H1 (cell line): ENCODE data around the gene CRIP1.

Experiments used
- EZH2 ChIP-seq: fragments of 200-600 bp; sonication (generic); IDR thresholded peaks from 2 replicates; pipeline ENCODE4 v1.7.1; 2012; ENCODE audit warnings: low read depth, mild to moderate bottlenecking, moderate library complexity, low read length, inconsistent platforms; ENCODE audit not compliant: severe bottlenecking
- KDM1A ChIP-seq: fragments of 200-600, 300-600 bp; sonication (generic); IDR thresholded peaks from 2 replicates; pipeline ENCODE4 v1.7.1; 2016; ENCODE audit warnings: mild to moderate bottlenecking, low read length, borderline replicate concordance
- NANOG ChIP-seq: IDR thresholded peaks from 2 replicates; pipeline ENCODE4 v1.6.1; 2011; ENCODE audit warnings: low read length, low read depth, mild to moderate bottlenecking, inconsistent platforms; ENCODE audit not compliant: insufficient read depth, poor library complexity, severe bottlenecking
- POLR2A ChIP-seq, 2 experiments: IDR thresholded peaks; 1 replicate in 1 of 2; 2 replicates in 1 of 2; pipeline ENCODE4 v1.6.1; 2011; ENCODE audit warnings: low read depth in 2 of 2, low read length in 2 of 2, mild to moderate bottlenecking in 2 of 2; ENCODE audit errors: control extremely low read depth in 1 of 2
- TCF12 ChIP-seq: IDR thresholded peaks from 2 replicates; pipeline ENCODE4 v1.6.1; 2011; ENCODE audit warnings: low read depth, mild to moderate bottlenecking, low read length
- TEAD4 ChIP-seq: IDR thresholded peaks from 2 replicates; pipeline ENCODE4 v1.6.1; 2012; ENCODE audit warnings: low read depth, low read length, inconsistent platforms, mixed read lengths
- TF ChIP-seq, protein P1 (sequence below), 3 experiments: IDR thresholded peaks; 1 replicate in 2 of 3; 2 replicates in 1 of 3; pipeline versions ENCODE4 v1.5.1 to v1.6.1; 2011; ENCODE audit warnings: low read length in 3 of 3, mild to moderate bottlenecking in 3 of 3, inconsistent platforms in 2 of 3, low read depth in 1 of 3, moderate library complexity in 1 of 3; ENCODE audit not compliant: insufficient read depth in 1 of 3; ENCODE audit errors: control extremely low read depth in 1 of 3
- TF ChIP-seq, protein P2 (sequence below): IDR thresholded peaks from 2 replicates; pipeline ENCODE4 v1.6.1; 2011; ENCODE audit warnings: low read length, improper control_type of control experiment

DNA sequence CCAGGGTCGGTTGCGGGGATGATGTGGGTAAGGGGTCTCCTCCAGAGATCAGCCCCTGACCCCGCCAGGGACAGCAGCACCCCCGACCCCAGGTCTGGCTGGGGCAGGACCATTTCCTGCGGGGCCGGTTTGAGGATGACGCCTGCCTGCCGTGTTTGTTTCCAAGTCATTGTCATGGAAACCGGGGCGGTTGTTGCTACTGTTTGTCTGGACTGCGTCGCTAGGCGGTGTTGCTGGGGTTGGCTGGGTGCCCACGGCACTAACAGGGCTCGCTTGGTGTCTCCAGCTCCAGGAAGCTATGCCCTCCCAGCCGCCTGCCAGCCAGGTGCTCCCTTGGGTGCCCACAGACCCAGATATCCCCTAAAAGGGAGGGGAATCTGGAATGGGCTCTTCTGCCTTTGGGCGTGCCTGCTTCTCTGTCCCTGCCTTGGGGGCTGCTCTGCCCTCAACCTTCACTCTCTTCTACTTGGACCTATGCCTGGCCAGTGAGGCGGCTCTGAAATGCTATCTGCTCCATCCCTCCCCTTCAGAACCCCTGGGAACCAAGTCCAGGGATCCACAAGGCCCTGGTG is 4.7 kb upstream of the CRIP1 start:
- TF ChIP-seq NANOG (no peak), EZH2 (no peak), TEAD4 (no peak), KDM1A (no peak), TCF12 (no peak), POLR2A (IDR thresholded peaks at IDR 0.05; ENCODE audit: control extremely low read depth in 1 of 2, low read depth in 2 of 2, low read length in 2 of 2) (peak in 1 of 2 experiments; percentile 20; a peak in 2 of 3 replicates)
- TF ChIP-seq, protein P1, sequence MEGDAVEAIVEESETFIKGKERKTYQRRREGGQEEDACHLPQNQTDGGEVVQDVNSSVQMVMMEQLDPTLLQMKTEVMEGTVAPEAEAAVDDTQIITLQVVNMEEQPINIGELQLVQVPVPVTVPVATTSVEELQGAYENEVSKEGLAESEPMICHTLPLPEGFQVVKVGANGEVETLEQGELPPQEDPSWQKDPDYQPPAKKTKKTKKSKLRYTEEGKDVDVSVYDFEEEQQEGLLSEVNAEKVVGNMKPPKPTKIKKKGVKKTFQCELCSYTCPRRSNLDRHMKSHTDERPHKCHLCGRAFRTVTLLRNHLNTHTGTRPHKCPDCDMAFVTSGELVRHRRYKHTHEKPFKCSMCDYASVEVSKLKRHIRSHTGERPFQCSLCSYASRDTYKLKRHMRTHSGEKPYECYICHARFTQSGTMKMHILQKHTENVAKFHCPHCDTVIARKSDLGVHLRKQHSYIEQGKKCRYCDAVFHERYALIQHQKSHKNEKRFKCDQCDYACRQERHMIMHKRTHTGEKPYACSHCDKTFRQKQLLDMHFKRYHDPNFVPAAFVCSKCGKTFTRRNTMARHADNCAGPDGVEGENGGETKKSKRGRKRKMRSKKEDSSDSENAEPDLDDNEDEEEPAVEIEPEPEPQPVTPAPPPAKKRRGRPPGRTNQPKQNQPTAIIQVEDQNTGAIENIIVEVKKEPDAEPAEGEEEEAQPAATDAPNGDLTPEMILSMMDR (IDR thresholded peaks at IDR 0.05; ENCODE audit: control extremely low read depth in 1 of 3, insufficient read depth in 1 of 3, low read depth in 1 of 3, low read length in 3 of 3): peak in 1 of 3 experiments; percentile 32; a peak in 1 of 4 replicates
- TF ChIP-seq, protein P2, sequence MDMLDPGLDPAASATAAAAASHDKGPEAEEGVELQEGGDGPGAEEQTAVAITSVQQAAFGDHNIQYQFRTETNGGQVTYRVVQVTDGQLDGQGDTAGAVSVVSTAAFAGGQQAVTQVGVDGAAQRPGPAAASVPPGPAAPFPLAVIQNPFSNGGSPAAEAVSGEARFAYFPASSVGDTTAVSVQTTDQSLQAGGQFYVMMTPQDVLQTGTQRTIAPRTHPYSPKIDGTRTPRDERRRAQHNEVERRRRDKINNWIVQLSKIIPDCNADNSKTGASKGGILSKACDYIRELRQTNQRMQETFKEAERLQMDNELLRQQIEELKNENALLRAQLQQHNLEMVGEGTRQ: no peak
